ENCODE data around the gene TNS1. TPM values are rescaled to one million over a fixed set of nuclear protein-coding genes. Genes with fewer than 3 reads are reported as not detected.
A peak's percentile ranks its signal among the peaks of the same experiment; 100 is the strongest.

TNS1 gene
- total RNA-seq, 1 donor from 2014 or later: 219 TPM

DNA sequence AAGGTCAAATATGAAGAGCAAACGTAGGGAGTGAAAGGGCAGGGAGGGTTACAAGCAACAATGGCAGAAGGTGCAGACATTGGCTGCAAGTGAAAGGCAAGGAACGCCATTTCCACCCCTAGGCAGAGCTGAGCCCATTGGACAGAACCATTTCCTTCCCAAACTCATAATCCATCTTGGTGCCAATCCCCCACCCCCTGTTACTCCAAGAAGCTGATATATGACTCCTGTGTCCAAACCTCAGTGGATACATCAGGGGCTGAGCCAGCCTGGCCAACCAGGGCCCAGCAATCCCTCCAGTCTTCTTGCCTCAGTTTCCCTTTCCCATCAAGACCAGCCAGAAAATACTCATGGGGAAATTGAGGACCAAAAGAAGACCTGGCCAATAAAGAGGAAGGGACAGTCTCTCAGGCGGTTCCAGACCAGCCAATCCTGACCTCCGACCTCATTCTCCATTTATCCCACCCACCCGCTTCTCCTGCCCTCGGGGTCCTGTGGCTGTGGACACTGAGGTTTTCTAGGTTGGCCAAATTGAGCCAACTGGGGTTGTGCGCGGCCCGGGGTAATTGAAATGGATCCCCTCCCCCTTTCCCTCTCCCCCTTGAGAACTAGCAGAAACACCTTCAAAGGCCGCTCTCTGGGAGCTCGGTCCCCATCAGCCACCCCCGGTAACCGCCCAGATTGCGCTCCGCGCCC, 24.8 kb downstream of the TNS1 start:
- Histone ChIP-seq H3K4me3 (ENCODE audit: insufficient read depth, low read depth, low read length) (no peak overlapping the region), H2AFZ (ENCODE audit: low read depth, low read length) (no peak overlapping the region), H3K36me3 (ENCODE audit: insufficient read depth, low read length) (no peaks in the 10 kb centered on the region), H3K9me3 (ENCODE audit: insufficient read depth, low read depth, low read length) (no peaks in the 10 kb centered on the region), H3K27me3 (ENCODE audit: insufficient read depth, low read length) (no peaks in the 10 kb centered on the region), H3K27ac (ENCODE audit: low read depth, low read length) (no peak overlapping the region), H3K4me1 (ENCODE audit: insufficient read depth, low read length) (peaks cover 15% of the 10 kb centered on the region), H3K79me2 (ENCODE audit: insufficient read depth, low read length) (peaks cover 30% of the 10 kb centered on the region), H3K4me2 (ENCODE audit: low read length) (peak overlapping the region; percentile 86), H4K20me1 (ENCODE audit: insufficient read depth, low read length) (peaks cover 52% of the 10 kb centered on the region), H3K9ac (ENCODE audit: low read length) (no peak overlapping the region)
- no peaks in the 10 kb centered on the region for H3K27me3 Mint-ChIP-seq (ENCODE audit: low read depth, unreplicated experiment)
- TF ChIP-seq, protein P1, sequence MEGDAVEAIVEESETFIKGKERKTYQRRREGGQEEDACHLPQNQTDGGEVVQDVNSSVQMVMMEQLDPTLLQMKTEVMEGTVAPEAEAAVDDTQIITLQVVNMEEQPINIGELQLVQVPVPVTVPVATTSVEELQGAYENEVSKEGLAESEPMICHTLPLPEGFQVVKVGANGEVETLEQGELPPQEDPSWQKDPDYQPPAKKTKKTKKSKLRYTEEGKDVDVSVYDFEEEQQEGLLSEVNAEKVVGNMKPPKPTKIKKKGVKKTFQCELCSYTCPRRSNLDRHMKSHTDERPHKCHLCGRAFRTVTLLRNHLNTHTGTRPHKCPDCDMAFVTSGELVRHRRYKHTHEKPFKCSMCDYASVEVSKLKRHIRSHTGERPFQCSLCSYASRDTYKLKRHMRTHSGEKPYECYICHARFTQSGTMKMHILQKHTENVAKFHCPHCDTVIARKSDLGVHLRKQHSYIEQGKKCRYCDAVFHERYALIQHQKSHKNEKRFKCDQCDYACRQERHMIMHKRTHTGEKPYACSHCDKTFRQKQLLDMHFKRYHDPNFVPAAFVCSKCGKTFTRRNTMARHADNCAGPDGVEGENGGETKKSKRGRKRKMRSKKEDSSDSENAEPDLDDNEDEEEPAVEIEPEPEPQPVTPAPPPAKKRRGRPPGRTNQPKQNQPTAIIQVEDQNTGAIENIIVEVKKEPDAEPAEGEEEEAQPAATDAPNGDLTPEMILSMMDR (IDR thresholded peaks at IDR 0.05; ENCODE audit: insufficient read depth, low read depth, low read length): no peak
- TF ChIP-seq EZH2 (IDR thresholded peaks at IDR 0.05; ENCODE audit: insufficient read depth, low read length): no peak
- no peak overlapping the region for H3K27ac Mint-ChIP-seq (ENCODE audit: unreplicated experiment)
- DNase-seq (ENCODE audit: low read depth) (no peak), FAIRE-seq (no peak)
- H3K4me1 Mint-ChIP-seq (ENCODE audit: low read depth, unreplicated experiment): peaks cover 12% of the 10 kb centered on the region
- H3K9me3 Mint-ChIP-seq (ENCODE audit: unreplicated experiment): peaks cover 4% of the 10 kb centered on the region
- no peak overlapping the region for H3K4me3 Mint-ChIP-seq (ENCODE audit: unreplicated experiment)
- peaks cover 14% of the 10 kb centered on the region for H3K36me3 Mint-ChIP-seq (ENCODE audit: low read depth, unreplicated experiment)

DNA sequence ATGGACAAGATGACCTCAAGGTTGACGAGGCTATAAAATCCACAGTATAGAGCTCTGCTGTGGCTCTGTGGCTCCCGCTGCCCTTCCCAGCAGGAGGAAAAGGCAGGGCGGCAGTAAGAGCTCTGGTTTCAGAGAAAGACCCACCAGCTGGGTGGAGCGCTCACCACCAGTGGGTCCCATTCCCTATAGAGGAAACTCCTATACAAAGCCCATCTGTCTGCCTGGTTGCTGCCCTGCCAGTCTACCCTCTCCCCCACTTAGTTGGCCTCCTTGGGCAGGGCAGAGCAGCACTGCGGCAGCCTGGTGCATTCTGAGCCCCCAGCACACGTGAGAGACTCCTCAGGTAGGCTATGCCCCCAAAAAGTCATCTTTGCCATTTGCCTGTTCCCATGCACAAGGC, 26.5 kb downstream of the TNS1 start:
- no peak overlapping the region for H3K4me2 ChIP-seq (ENCODE audit: low read length)
- no peak overlapping the region for H3K27ac ChIP-seq (ENCODE audit: low read depth, low read length)
- no peaks in the 10 kb centered on the region for H3K36me3 ChIP-seq (ENCODE audit: insufficient read depth, low read length)
- H2AFZ ChIP-seq (ENCODE audit: low read depth, low read length): no peak overlapping the region
- DNase-seq (ENCODE audit: low read depth) (no peak), FAIRE-seq (no peak)
- H4K20me1 ChIP-seq (ENCODE audit: insufficient read depth, low read length): peaks cover 47% of the 10 kb centered on the region
- Mint-ChIP-seq H3K27me3 (ENCODE audit: low read depth, unreplicated experiment) (no peaks in the 10 kb centered on the region), H3K4me3 (ENCODE audit: unreplicated experiment) (no peak overlapping the region), H3K36me3 (ENCODE audit: low read depth, unreplicated experiment) (peaks cover 9% of the 10 kb centered on the region), H3K9me3 (ENCODE audit: unreplicated experiment) (peaks cover 4% of the 10 kb centered on the region), H3K4me1 (ENCODE audit: low read depth, unreplicated experiment) (peaks cover 15% of the 10 kb centered on the region), H3K27ac (ENCODE audit: unreplicated experiment) (no peak overlapping the region)
- no peak overlapping the region for H3K9ac ChIP-seq (ENCODE audit: low read length)
- H3K79me2 ChIP-seq (ENCODE audit: insufficient read depth, low read length): peaks cover 29% of the 10 kb centered on the region
- no peak overlapping the region for H3K4me3 ChIP-seq (ENCODE audit: insufficient read depth, low read depth, low read length)
- H3K27me3 ChIP-seq (ENCODE audit: insufficient read depth, low read length): no peaks in the 10 kb centered on the region
- TF ChIP-seq, protein P1 (IDR thresholded peaks at IDR 0.05; ENCODE audit: insufficient read depth, low read depth, low read length): no peak
- TF ChIP-seq EZH2 (IDR thresholded peaks at IDR 0.05; ENCODE audit: insufficient read depth, low read length): no peak
- peaks cover 15% of the 10 kb centered on the region for H3K4me1 ChIP-seq (ENCODE audit: insufficient read depth, low read length)
- no peaks in the 10 kb centered on the region for H3K9me3 ChIP-seq (ENCODE audit: insufficient read depth, low read depth, low read length)

DNA sequence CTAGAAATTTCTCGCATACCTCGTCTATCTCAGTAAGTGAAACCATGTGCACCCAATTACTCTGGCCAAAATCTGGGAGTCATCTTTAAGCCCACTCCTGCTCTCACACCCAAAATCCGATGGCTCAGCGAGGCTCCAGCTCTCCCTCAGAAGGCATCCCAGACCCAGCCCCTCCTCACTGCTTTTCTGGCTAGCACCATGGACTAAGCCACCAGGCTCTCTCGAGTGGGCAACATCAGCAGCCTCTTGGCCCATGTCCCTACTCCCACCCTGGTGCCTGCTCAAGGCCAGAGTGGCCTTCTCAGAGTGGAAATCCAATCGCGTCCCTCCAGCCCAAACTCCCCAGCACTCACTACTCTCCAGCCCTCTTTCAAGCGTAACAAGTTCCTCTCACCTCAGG, 27.2 kb downstream of the TNS1 start:
- Histone ChIP-seq H3K9me3 (ENCODE audit: insufficient read depth, low read depth, low read length) (no peaks in the 10 kb centered on the region), H3K4me3 (ENCODE audit: insufficient read depth, low read depth, low read length) (no peak overlapping the region), H4K20me1 (ENCODE audit: insufficient read depth, low read length) (peaks cover 43% of the 10 kb centered on the region), H2AFZ (ENCODE audit: low read depth, low read length) (no peak overlapping the region), H3K27ac (ENCODE audit: low read depth, low read length) (no peak overlapping the region), H3K36me3 (ENCODE audit: insufficient read depth, low read length) (no peaks in the 10 kb centered on the region), H3K4me2 (ENCODE audit: low read length) (no peak overlapping the region), H3K9ac (ENCODE audit: low read length) (no peak overlapping the region), H3K4me1 (ENCODE audit: insufficient read depth, low read length) (peaks cover 15% of the 10 kb centered on the region), H3K79me2 (ENCODE audit: insufficient read depth, low read length) (peaks cover 34% of the 10 kb centered on the region), H3K27me3 (ENCODE audit: insufficient read depth, low read length) (no peaks in the 10 kb centered on the region)
- peaks cover 9% of the 10 kb centered on the region for H3K36me3 Mint-ChIP-seq (ENCODE audit: low read depth, unreplicated experiment)
- H3K4me3 Mint-ChIP-seq (ENCODE audit: unreplicated experiment): no peak overlapping the region
- H3K27me3 Mint-ChIP-seq (ENCODE audit: low read depth, unreplicated experiment): no peaks in the 10 kb centered on the region
- H3K4me1 Mint-ChIP-seq (ENCODE audit: low read depth, unreplicated experiment): peaks cover 15% of the 10 kb centered on the region
- no peak overlapping the region for H3K27ac Mint-ChIP-seq (ENCODE audit: unreplicated experiment)
- FAIRE-seq (no peak), DNase-seq (ENCODE audit: low read depth) (no peak)
- peaks cover 4% of the 10 kb centered on the region for H3K9me3 Mint-ChIP-seq (ENCODE audit: unreplicated experiment)
- TF ChIP-seq, protein P1 (IDR thresholded peaks at IDR 0.05; ENCODE audit: insufficient read depth, low read depth, low read length): no peak
- TF ChIP-seq EZH2 (IDR thresholded peaks at IDR 0.05; ENCODE audit: insufficient read depth, low read length): no peak
